Panc1 (cell line): ENCODE data around the gene MS4A7. TPM values are rescaled to one million over a fixed set of nuclear protein-coding genes. Genes with fewer than 3 reads are reported as not detected.

ENCODE experiments used
- ATAC-seq: fragments of 200-7000 bp; cut with Tn5 transposase; 2 replicates; pipeline ENCODE4 v1.9.1; 2020; ENCODE audit warnings: mild to moderate bottlenecking, moderate library complexity
- BruUV-seq: library from RNA; stranded (reverse); fragments of 400-500 nt; replicated peaks from 2 replicates; lab custom pipeline; 2021; lab: Mats Ljungman, UMichigan
- CTCF ChIA-PET: fragments of 300-600 bp; sonication (Branson Sonifier 250); formaldehyde crosslinking; loops from one replicate; lab custom pipeline; 2022; ENCODE audit warnings: antibody characterized with exemption; lab: Charles Lee
- POLR2A ChIA-PET: fragments of 300-600 bp; sonication (Branson Sonifier 250); formaldehyde crosslinking; loops from one replicate; lab custom pipeline; 2022; ENCODE audit warnings: antibody characterized with exemption; lab: Charles Lee
- DNase-seq: peaks from one replicate; pipeline ENCODE4 v3.0.0-alpha.2; 2010; ENCODE audit warnings: low read depth, low spot score
- H3K27ac ChIP-seq: 2 replicates; pipeline ENCODE4 v1.5.1; 2011; ENCODE audit warnings: mild to moderate bottlenecking, low read length, inconsistent platforms
- H3K27me3 ChIP-seq: fragments of 200-500 bp; sonication (Bioruptor generic); 2 replicates; pipeline ENCODE4 v1.6.0; 2014; ENCODE audit warnings: low read length, inconsistent platforms; ENCODE audit not compliant: control insufficient read depth, insufficient read depth
- H3K36me3 ChIP-seq: fragments of 200-500 bp; sonication (Bioruptor generic); 2 replicates; pipeline ENCODE4 v1.5.1; 2014; ENCODE audit warnings: inconsistent platforms, mild to moderate bottlenecking, low read length, moderate library complexity; ENCODE audit not compliant: control insufficient read depth, insufficient read depth
- H3K4me1 ChIP-seq: 2 replicates; pipeline ENCODE4 v1.5.1; 2011; ENCODE audit warnings: inconsistent platforms, mild to moderate bottlenecking, low read length, moderate library complexity; ENCODE audit not compliant: control insufficient read depth, insufficient read depth
- H3K4me3 ChIP-seq, 2 experiments: 2 replicates each; pipeline ENCODE4 v1.5.1; 2011 to 2012; ENCODE audit warnings: low read depth in 2 of 2, low read length in 2 of 2, mild to moderate bottlenecking in 2 of 2, inconsistent platforms in 1 of 2, moderate library complexity in 1 of 2
- H3K9me3 ChIP-seq: fragments of 200-500 bp; sonication (Bioruptor generic); 2 replicates; pipeline ENCODE4 v1.5.1; 2014; ENCODE audit warnings: low read depth, mild to moderate bottlenecking, inconsistent platforms, low read length, moderate library complexity; ENCODE audit not compliant: control insufficient read depth, insufficient read depth
- POLR2AphosphoS5 ChIP-seq: IDR thresholded peaks from 2 replicates; pipeline ENCODE4 v1.6.1; 2012; ENCODE audit warnings: mild to moderate bottlenecking, low read depth, low read length, moderate library complexity
- SIN3A ChIP-seq: IDR thresholded peaks from 2 replicates; pipeline ENCODE4 v1.6.1; 2012; ENCODE audit warnings: low read depth, mild to moderate bottlenecking, low read length, moderate library complexity, borderline replicate concordance; ENCODE audit not compliant: insufficient read depth
- TCF7L2 ChIP-seq: IDR thresholded peaks from 2 replicates; pipeline ENCODE4 v1.6.1; 2011; ENCODE audit warnings: mild to moderate bottlenecking, low read depth, low read length, inconsistent platforms
- in situ Hi-C: cut with HindIII; loops from 2 replicates; pipeline ENCODE4 v1.10.0; 2016; ENCODE audit warnings: low sequenced_read_pairs, low pct_unique_long_range_greater_than_20kb
- intact Hi-C: fragments of 100-400 bp; cut with micrococcal nuclease; formaldehyde crosslinking; loops from one replicate; pipeline ENCODE4 v1.10.0; 2022; ENCODE audit not compliant: unreplicated experiment
- total RNA-seq: library from RNA; stranded (reverse); gene quantifications from one replicate; pipeline ENCODE4 v1.2.1, GENCODE V29; 2021; ENCODE audit not compliant: unreplicated experiment
- TF ChIP-seq, protein P1 (sequence below), 2 experiments: IDR thresholded peaks; 2 replicates each; pipeline ENCODE4 v1.6.1; 2011 to 2012; ENCODE audit warnings: low read depth in 2 of 2, control low read depth in 1 of 2, low read length in 1 of 2, mild to moderate bottlenecking in 1 of 2, moderate library complexity in 1 of 2; ENCODE audit not compliant: insufficient read depth in 1 of 2
- TF ChIP-seq, protein P2 (sequence below): fragments of 450-650 bp; IDR thresholded peaks from 2 replicates; pipeline ENCODE4 v1.5.1; 2017; ENCODE audit warnings: mild to moderate bottlenecking

The MS4A7 gene
- total RNA-seq, 1 experiment from 2014 or later, result 0.23 TPM

DNA sequence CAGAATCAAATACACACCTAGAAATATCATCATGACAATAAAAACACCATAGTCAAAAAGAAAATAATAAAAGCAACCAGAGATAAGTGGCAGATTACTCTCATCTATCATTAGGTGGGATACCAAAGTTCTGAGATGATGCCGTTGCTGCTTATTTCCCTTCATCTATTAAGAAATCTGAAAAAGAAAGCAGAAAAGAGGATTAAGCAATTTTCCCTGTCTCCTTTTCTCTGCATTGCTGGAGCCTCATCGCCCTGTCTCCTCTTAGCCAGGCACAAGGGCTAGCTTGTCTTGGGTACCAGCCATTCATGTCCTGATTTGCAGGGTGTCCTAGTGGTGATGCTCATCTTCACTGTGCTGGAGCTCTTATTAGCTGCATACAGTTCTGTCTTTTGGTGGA lies 14.0 kb downstream of the MS4A7 start:
- in situ Hi-C loops, result no loop called here
- DNase-seq, result no peak

DNA sequence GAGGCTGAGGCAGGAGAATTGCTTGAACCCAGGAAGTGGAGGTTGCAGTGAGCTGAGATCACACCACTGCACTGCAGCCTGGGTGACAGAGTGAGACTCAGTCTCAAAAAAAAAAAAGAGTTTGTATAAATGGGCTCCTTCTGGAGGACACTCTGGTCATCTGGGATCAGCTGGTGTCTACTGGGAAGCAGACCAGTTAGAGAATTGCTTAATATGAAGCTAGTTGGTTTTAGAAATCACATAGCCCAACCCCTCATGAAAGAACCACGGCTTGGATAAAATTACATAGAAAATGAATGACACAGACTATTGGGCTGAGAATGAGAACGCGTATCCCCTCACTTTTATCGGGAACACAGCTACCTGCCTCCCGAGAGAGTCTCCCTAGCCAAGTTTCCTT lies 14.7 kb downstream of the MS4A7 start:
- in situ Hi-C loops, result no loop called here
- Histone ChIP-seq H3K4me3 (no peak overlapping the region), H3K9me3 (no peaks in the 10 kb centered on the region), H3K27me3 (no peaks in the 10 kb centered on the region), H3K36me3 (no peaks in the 10 kb centered on the region), H3K27ac (no peak overlapping the region), H3K4me1 (no peaks in the 10 kb centered on the region)
- no peak for DNase-seq
- POLR2A ChIA-PET, result no interaction called here
- BruUV-seq, result no TSS peak
- TF ChIP-seq SIN3A (no peak), POLR2AphosphoS5 (no peak), TCF7L2 (no peak)
- TF ChIP-seq, protein P1, sequence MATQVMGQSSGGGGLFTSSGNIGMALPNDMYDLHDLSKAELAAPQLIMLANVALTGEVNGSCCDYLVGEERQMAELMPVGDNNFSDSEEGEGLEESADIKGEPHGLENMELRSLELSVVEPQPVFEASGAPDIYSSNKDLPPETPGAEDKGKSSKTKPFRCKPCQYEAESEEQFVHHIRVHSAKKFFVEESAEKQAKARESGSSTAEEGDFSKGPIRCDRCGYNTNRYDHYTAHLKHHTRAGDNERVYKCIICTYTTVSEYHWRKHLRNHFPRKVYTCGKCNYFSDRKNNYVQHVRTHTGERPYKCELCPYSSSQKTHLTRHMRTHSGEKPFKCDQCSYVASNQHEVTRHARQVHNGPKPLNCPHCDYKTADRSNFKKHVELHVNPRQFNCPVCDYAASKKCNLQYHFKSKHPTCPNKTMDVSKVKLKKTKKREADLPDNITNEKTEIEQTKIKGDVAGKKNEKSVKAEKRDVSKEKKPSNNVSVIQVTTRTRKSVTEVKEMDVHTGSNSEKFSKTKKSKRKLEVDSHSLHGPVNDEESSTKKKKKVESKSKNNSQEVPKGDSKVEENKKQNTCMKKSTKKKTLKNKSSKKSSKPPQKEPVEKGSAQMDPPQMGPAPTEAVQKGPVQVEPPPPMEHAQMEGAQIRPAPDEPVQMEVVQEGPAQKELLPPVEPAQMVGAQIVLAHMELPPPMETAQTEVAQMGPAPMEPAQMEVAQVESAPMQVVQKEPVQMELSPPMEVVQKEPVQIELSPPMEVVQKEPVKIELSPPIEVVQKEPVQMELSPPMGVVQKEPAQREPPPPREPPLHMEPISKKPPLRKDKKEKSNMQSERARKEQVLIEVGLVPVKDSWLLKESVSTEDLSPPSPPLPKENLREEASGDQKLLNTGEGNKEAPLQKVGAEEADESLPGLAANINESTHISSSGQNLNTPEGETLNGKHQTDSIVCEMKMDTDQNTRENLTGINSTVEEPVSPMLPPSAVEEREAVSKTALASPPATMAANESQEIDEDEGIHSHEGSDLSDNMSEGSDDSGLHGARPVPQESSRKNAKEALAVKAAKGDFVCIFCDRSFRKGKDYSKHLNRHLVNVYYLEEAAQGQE (IDR thresholded peaks at IDR 0.05; ENCODE audit: insufficient read depth in 1 of 2, low read depth in 2 of 2, low read length in 1 of 2), result no peak
- TF ChIP-seq, protein P2, sequence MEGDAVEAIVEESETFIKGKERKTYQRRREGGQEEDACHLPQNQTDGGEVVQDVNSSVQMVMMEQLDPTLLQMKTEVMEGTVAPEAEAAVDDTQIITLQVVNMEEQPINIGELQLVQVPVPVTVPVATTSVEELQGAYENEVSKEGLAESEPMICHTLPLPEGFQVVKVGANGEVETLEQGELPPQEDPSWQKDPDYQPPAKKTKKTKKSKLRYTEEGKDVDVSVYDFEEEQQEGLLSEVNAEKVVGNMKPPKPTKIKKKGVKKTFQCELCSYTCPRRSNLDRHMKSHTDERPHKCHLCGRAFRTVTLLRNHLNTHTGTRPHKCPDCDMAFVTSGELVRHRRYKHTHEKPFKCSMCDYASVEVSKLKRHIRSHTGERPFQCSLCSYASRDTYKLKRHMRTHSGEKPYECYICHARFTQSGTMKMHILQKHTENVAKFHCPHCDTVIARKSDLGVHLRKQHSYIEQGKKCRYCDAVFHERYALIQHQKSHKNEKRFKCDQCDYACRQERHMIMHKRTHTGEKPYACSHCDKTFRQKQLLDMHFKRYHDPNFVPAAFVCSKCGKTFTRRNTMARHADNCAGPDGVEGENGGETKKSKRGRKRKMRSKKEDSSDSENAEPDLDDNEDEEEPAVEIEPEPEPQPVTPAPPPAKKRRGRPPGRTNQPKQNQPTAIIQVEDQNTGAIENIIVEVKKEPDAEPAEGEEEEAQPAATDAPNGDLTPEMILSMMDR, result no peak
- no peak for ATAC-seq
- CTCF ChIA-PET, result no interaction called here
- intact Hi-C loops, result no loop called here

More for the DNA sequence above, 14.0 kb downstream of the MS4A7 start:
- no TSS peak for BruUV-seq
- ATAC-seq, result no peak
- no peaks in the 10 kb centered on the region for H3K9me3 ChIP-seq
- POLR2A ChIA-PET, result no interaction called here
- intact Hi-C loops, result no loop called here
- H3K4me1 ChIP-seq, result no peaks in the 10 kb centered on the region
- no peak overlapping the region for H3K4me3 ChIP-seq
- CTCF ChIA-PET, result no interaction called here
- no peaks in the 10 kb centered on the region for H3K36me3 ChIP-seq
- TF ChIP-seq, protein P1 (IDR thresholded peaks at IDR 0.05; ENCODE audit: insufficient read depth in 1 of 2, low read depth in 2 of 2, low read length in 1 of 2), result no peak
- no peak for TF ChIP-seq POLR2AphosphoS5
- TF ChIP-seq, protein P2, result no peak
- no peak for TF ChIP-seq TCF7L2
- no peak for TF ChIP-seq SIN3A
- H3K27me3 ChIP-seq, result no peaks in the 10 kb centered on the region
- H3K27ac ChIP-seq, result no peak overlapping the region
